GM12891 (cell line): ENCODE data around the gene PRR27.

Experiments used
- POLR2A ChIP-seq: IDR thresholded peaks from 2 replicates; pipeline ENCODE4 v1.6.1; 2011; ENCODE audit warnings: low read depth, low read length, control low read depth
- POLR2AphosphoS5 ChIP-seq: IDR thresholded peaks from 2 replicates; pipeline ENCODE4 v1.6.1; 2011; ENCODE audit warnings: low read depth, low read length, control low read depth
- SPI1 ChIP-seq: IDR thresholded peaks from 2 replicates; pipeline ENCODE4 v1.6.1; 2011; ENCODE audit warnings: low read depth, low read length, control low read depth
- TAF1 ChIP-seq: IDR thresholded peaks from 2 replicates; pipeline ENCODE4 v1.6.1; 2011; ENCODE audit warnings: low read depth, low read length, control low read depth

DNA sequence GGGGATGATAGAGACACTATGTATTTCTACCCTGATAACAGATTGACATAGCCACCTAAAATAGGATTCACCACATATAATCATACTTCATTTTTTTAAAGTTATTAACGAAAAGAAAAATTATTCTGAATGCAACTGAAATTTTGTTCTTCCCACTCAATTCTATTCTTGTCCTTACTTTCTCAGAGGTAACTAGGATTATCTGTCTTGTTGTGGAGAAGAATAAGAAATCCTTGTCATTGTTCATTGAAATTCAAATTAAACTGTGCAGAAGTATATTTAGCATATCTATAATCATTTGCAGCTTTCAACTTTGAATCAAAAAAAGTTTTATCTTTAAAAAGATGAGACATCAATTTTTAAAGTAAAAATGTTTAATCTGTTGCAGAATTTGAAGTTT, 40.4 kb upstream of the PRR27 start:
- TF ChIP-seq POLR2A (no peak), POLR2AphosphoS5 (no peak), TAF1 (no peak), SPI1 (no peak)
